Retinal pigment epithelial cell (primary cell): ENCODE measurements around the gene ITGA2.

Experiments used
- DNase-seq: peaks from one replicate; pipeline ENCODE4 v3.0.0-alpha.2; 2010; ENCODE audit warnings: low read depth
- H3K4me3 ChIP-seq: 2 replicates; pipeline ENCODE4 v1.5.1; 2011; ENCODE audit warnings: mild to moderate bottlenecking, low read length, control low read depth, moderate library complexity
- TF ChIP-seq, protein P1 (sequence below): conservative IDR thresholded peaks from 2 replicates; pipeline ENCODE4 v1.5.1; 2011; ENCODE audit warnings: low read depth, low read length, control low read depth, inconsistent platforms

The ITGA2 gene

DNA sequence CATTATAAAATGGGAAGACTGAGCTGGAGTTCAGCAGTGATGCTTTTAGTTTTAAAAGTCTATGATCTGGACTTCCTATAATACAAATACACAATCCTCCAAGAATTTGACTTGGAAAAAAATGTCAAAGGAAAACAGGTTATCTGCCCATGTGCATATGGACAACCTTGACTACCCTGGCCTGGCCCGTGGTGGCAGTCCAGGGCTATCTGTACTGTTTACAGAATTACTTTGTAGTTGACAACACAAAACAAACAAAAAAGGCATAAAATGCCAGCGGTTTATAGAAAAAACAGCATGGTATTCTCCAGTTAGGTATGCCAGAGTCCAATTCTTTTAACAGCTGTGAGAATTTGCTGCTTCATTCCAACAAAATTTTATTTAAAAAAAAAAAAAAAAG is 103.1 kb downstream of the ITGA2 start:
- DNase-seq: no peak
- no peak overlapping the region for H3K4me3 ChIP-seq
- TF ChIP-seq, protein P1, sequence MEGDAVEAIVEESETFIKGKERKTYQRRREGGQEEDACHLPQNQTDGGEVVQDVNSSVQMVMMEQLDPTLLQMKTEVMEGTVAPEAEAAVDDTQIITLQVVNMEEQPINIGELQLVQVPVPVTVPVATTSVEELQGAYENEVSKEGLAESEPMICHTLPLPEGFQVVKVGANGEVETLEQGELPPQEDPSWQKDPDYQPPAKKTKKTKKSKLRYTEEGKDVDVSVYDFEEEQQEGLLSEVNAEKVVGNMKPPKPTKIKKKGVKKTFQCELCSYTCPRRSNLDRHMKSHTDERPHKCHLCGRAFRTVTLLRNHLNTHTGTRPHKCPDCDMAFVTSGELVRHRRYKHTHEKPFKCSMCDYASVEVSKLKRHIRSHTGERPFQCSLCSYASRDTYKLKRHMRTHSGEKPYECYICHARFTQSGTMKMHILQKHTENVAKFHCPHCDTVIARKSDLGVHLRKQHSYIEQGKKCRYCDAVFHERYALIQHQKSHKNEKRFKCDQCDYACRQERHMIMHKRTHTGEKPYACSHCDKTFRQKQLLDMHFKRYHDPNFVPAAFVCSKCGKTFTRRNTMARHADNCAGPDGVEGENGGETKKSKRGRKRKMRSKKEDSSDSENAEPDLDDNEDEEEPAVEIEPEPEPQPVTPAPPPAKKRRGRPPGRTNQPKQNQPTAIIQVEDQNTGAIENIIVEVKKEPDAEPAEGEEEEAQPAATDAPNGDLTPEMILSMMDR: no peak

DNA sequence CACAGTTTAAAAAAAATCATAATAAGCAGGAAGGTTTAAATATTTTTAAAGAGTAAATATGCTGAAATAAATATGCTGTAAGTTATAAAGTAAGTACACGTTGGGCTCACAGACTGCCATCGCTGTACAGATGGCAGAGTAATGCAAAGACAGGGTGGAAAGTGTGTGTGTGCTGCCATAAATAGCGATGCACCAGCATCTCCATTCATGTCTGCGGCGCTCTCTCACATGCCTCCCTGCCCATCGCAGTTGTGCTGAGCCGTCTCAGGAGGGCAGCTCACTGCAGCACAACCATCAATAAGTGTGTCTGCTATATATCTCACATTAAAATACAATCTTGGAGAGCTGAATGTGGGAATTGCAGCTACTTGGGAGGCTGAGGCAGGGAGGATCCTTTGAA is 106.1 kb downstream of the ITGA2 start:
- DNase-seq: no peak
- no peak overlapping the region for H3K4me3 ChIP-seq
- TF ChIP-seq, protein P1: no peak

DNA sequence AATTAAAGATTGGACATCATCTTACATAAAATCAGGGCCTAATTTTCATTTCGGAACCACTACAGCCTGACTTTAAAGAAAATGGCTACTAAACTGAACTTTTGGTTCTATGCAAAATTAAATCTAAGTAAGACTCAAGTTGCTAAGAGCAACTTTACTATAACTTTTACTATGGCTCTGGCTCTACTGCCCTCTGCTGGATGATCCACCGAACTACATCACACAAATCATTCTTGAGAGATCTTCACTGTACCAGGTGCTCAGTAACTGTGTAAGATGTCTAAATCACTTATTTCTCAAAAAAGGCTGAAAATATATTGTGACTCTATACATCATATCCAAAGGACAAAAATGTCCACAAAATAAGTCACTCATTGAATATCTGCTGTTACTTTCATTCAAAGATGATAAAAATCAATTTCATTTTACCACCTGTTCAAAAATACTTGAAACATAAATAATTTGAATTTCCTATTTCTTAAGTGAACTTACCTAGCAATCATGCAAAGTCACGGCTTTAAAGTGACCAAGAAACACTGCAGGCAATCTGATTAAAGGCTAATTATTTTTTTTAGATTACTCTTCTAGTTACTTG is 106.9 kb downstream of the ITGA2 start:
- no peak overlapping the region for H3K4me3 ChIP-seq
- no peak for DNase-seq
- TF ChIP-seq, protein P1: peak; percentile 83

- no peak overlapping the region for H3K4me3 ChIP-seq
- DNase-seq: no peak
- TF ChIP-seq, protein P1: no peak
These were observed 110.4 kb downstream of the ITGA2 start for GRCh38 chr5:53099546-53099945.

- TF ChIP-seq, protein P1: no peak
- no peak for DNase-seq
These were observed 111.5 kb downstream of the ITGA2 start for GRCh38 chr5:53100606-53101005.

DNA sequence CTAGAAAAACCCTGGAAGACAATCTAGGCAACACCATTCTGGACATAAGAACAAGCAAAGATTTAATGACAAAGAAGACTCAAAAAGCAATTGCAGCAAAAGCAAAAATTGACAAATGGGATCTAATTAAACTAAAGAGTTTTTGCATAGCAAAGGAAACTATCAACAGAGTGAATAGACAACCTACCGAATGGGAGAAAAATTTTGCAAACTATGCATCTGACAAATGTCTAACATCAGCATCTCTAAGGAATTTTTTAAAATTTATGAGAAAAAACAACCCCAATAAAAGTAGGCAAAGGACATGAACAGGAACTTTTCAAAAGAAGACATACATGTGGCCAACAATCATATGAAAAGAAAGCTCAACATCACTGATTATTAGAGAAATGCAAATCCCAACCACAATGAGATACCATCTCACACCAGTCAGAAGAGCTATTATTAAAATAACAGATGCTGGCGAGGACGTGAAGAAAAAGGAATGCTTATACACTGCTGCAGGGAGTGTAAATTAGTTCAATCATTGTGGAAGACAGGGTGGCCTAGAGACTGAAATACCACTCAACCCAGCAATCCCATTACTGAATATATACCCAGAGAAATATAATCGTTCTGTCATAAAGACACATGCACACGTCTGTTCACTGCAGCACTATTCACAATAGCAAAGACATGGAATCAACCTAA is 116.6 kb downstream of the ITGA2 start:
- no peak overlapping the region for H3K4me3 ChIP-seq
- TF ChIP-seq, protein P1: no peak
- no peak for DNase-seq

More at GRCh38 chr5:53100606-53101005, 111.5 kb downstream of the ITGA2 start:
- H3K4me3 ChIP-seq: no peak overlapping the region

DNA sequence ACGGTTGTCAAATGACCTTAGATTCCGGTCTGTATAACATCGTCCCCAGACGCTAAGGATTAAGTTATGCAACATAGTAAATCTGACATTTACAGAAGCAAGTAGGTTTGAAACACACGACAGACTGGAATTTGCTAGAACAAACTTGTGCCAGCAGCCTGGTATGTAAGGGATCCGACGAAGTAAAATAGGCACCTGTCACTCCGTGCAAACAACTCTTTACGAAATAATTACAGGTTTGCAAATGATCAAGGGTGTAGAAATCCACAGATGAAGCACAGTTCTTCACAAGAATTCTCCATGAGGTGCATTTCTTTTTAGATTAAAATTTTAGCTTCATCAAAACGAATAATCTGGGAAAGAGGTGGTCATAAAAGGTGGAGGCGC is 119.9 kb downstream of the ITGA2 start:
- peak; percentile 48 for DNase-seq
- peak overlapping the region; percentile 81 for H3K4me3 ChIP-seq
- TF ChIP-seq, protein P1: no peak
